A549 (cell line): ENCODE results near the gene PRKAR2B. TPM values are rescaled to one million over a fixed set of nuclear protein-coding genes. Genes with fewer than 3 reads are reported as not detected.

ENCODE experiments used
- ATAC-seq, 2 experiments: fragments of 200-7000 bp in 1 of 2; fragments of >200 bp in 1 of 2; cut with Nextera tagmentation in 1 of 2; cut with Tn5 transposase in 1 of 2; 3 replicates each; pipeline versions ENCODE4 v1.8.0 to v1.9.1; 2018 to 2020; ENCODE audit warnings: mild to moderate bottlenecking in 1 of 2, moderate library complexity in 1 of 2
- CTCF ChIA-PET: fragments of 300-600 bp; sonication (Branson Sonifier 250); formaldehyde crosslinking; extraction: SDS; loops from one replicate; lab custom pipeline; 2021; ENCODE audit warnings: antibody characterized with exemption, inconsistent platforms; lab: Yijun Ruan, JAX
- POLR2A ChIA-PET: fragments of 350-600 bp; formaldehyde crosslinking; extraction: SDS; loops from one replicate; lab custom pipeline; 2021; ENCODE audit warnings: antibody characterized with exemption, inconsistent platforms; lab: Yijun Ruan, JAX
- DNase-seq, 2 experiments: peaks; one replicate each; pipeline versions ENCODE4 v3.0.0 to v3.0.0-alpha.2; 2011 to 2016; ENCODE audit warnings: low read depth in 1 of 2, low spot score in 1 of 2
- FAIRE-seq: peaks from 2 replicates; lab custom pipeline; 2011; peaks lifted over from hg19 to GRCh38; lab: Jason Lieb, UNC
- H3K27ac ChIP-seq, 2 experiments: fragments of >200 bp; sonication (Bioruptor Twin); formaldehyde crosslinking; 3 replicates each; pipeline ENCODE4 v1.5.1; 2016 to 2017
- H3K4me1 ChIP-seq: fragments of >200 bp; sonication (Bioruptor Twin); formaldehyde crosslinking; 3 replicates; pipeline ENCODE4 v1.6.1; 2016
- H3K4me2 ChIP-seq: fragments of >200 bp; sonication (Bioruptor Twin); formaldehyde crosslinking; 3 replicates; pipeline ENCODE4 v1.6.1; 2016
- H3K4me3 ChIP-seq: fragments of >200 bp; sonication (Bioruptor Twin); formaldehyde crosslinking; 3 replicates; pipeline ENCODE4 v1.5.1; 2016
- H3K9me3 ChIP-seq: fragments of >200 bp; sonication (Bioruptor Twin); formaldehyde crosslinking; 3 replicates; pipeline ENCODE4 v1.6.1; 2016
- CEBPB ChIP-seq, 2 experiments: fragments of >200 bp in 1 of 2; sonication (Bioruptor Twin) in 1 of 2; formaldehyde crosslinking in 1 of 2; IDR thresholded peaks; 2 replicates each; pipeline ENCODE4 v1.6.1; 2012 to 2016
- CTCF ChIP-seq: fragments of >200 bp; sonication (Bioruptor Twin); formaldehyde crosslinking; IDR thresholded peaks from 3 replicates; pipeline ENCODE4 v1.5.1; 2016
- EHF ChIP-seq: fragments of 250-450 bp; sonication (Bioruptor Pico); IDR thresholded peaks from 2 replicates; pipeline ENCODE4 v1.5.0; 2020; ENCODE audit warnings: mild to moderate bottlenecking
- EP300 ChIP-seq, 2 experiments: fragments of >200 bp; sonication (Bioruptor Twin); formaldehyde crosslinking; IDR thresholded peaks; 2 replicates in 1 of 2; 3 replicates in 1 of 2; pipeline ENCODE4 v1.6.1; 2016 to 2017
- ESRRA ChIP-seq: fragments of 150-350 bp; IDR thresholded peaks from 2 replicates; pipeline ENCODE4 v1.6.1; 2014; ENCODE audit warnings: mild to moderate bottlenecking, low read length, borderline replicate concordance
- HMGXB4 ChIP-seq: fragments of 250-450 bp; sonication (Bioruptor Pico); IDR thresholded peaks from 2 replicates; pipeline ENCODE4 v1.5.0; 2021; ENCODE audit warnings: mild to moderate bottlenecking, moderate library complexity, borderline replicate concordance
- HOXB5 ChIP-seq: fragments of 250-450 bp; sonication (Bioruptor Pico); IDR thresholded peaks from 2 replicates; pipeline ENCODE4 v1.5.0; 2020; ENCODE audit warnings: mild to moderate bottlenecking, moderate library complexity
- KDM1A ChIP-seq: fragments of 200-600 bp; sonication (generic); IDR thresholded peaks from 2 replicates; pipeline ENCODE4 v1.6.1; 2016; ENCODE audit warnings: low read depth, mild to moderate bottlenecking
- PBX3 ChIP-seq: IDR thresholded peaks from 2 replicates; pipeline ENCODE4 v1.6.1; 2012
- POLR2A ChIP-seq: IDR thresholded peaks from 2 replicates; pipeline ENCODE4 v1.6.1; 2012; ENCODE audit warnings: mild to moderate bottlenecking, low read length
- POLR2AphosphoS2 ChIP-seq: conservative IDR thresholded peaks from 2 replicates; pipeline ENCODE4 v1.6.1; 2012; ENCODE audit warnings: low read length, improper control_type of control experiment, inconsistent platforms
- RAD21 ChIP-seq, 2 experiments: fragments of >200 bp in 1 of 2; sonication (Bioruptor Twin) in 1 of 2; formaldehyde crosslinking in 1 of 2; IDR thresholded peaks in 1 of 2; conservative IDR thresholded peaks in 1 of 2; 2 replicates in 1 of 2; 3 replicates in 1 of 2; pipeline ENCODE4 v1.6.1; 2012 to 2018; ENCODE audit warnings: inconsistent platforms in 1 of 2
- SMC3 ChIP-seq: fragments of >200 bp; sonication (Bioruptor Twin); formaldehyde crosslinking; IDR thresholded peaks from 3 replicates; pipeline ENCODE4 v1.6.1; 2018; ENCODE audit warnings: inconsistent platforms
- TFCP2L1 ChIP-seq: fragments of 250-450 bp; sonication (Bioruptor Pico); IDR thresholded peaks from 2 replicates; pipeline ENCODE4 v1.5.0; 2021; ENCODE audit warnings: mild to moderate bottlenecking
- ZNF302 ChIP-seq: fragments of 250-450 bp; sonication (Bioruptor Pico); IDR thresholded peaks from 2 replicates; pipeline ENCODE4 v1.9.0; 2021; ENCODE audit warnings: inconsistent platforms, mild to moderate bottlenecking, moderate library complexity
- WGBS: methylation state at CpG from one replicate; pipeline ENCODE4 v1.1.6; 2017; ENCODE audit errors: missing lambda C conversion rate; 5-methylcytosine and 5-hydroxymethylcytosine counted together
- polyA plus RNA-seq, 4 experiments: library from polyadenylated mRNA; depleted of rRNA in 3 of 4; stranded (reverse); fragments of >200 nt; fragmentation: RNase III in 1 of 4; extraction: RNeasy Plus Mini Kit Qiagen cat#74134 plus additional on column Dnase treatment in 1 of 4; gene quantifications; 2 replicates in 3 of 4; 3 replicates in 1 of 4; pipeline ENCODE4 v1.2.3, GENCODE V29; 2011 to 2017

The PRKAR2B gene
- polyA plus RNA-seq, 2 of the 4 experiments (the other 2 are of a cell fraction): 3.6 to 4.4 TPM

GRCh38 chr7:107029061-107029763, 15.3 kb upstream of the PRKAR2B start:
- H3K27ac ChIP-seq: no peak overlapping the region
- DNase-seq: no peak
- H3K4me3 ChIP-seq: no peak overlapping the region
- FAIRE-seq: no peak
- H3K9me3 ChIP-seq: no peaks in the 10 kb centered on the region
- WGBS: 53% methylated on average over 5 of the region's 5 CpGs
- POLR2A ChIA-PET: no interaction called here
- H3K4me1 ChIP-seq: peaks cover 8% of the 10 kb centered on the region; the same call in 2 of the 3 replicates
- ATAC-seq: peak; percentile 47 to 59; a peak in 4 of 6 replicates
- CTCF ChIA-PET: interaction anchor here (1.2 kb wide), 2 partner anchors 12 to 29 kb away, joined by 3 read pairs; no protein-coding TSS in a partner anchor
- TF ChIP-seq CEBPB (IDR thresholded peaks at IDR 0.05) (peak in 1 of 2 experiments; percentile 47; a peak in 2 of 4 replicates), HOXB5 (CRISPR knock-in tag) (no peak), SMC3 (no peak), EP300 (IDR thresholded peaks at IDR 0.05) (no peak), KDM1A (no peak)
- TF ChIP-seq, all 56 proteins: peak for 1
- no peak overlapping the region for H3K4me2 ChIP-seq

DNA sequence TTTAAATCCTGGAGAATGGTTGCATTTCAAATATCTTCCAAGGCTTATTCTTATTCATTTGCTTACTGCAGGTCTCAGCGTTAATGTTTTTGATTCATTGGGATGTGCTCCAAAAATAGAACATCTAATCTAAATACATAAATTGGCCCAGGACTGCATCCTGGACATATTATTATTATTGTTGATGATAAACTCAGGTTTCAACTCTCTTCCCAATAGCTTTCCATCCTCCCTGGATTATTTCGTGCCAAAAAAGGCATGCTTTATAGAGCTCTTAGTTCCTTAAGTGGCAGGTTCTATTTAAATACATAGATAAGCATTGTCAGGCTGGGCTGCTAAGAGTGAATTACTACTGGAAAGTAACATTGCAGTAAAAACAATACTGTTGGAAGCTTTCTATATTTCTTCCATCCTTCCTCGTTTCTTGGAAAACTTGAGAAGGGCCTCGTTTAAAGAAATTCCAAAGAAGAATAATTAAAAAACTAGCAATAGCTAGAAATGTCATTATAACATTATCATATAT, 14.7 kb upstream of the PRKAR2B start:
- ChIA-PET CTCF (interaction anchor here (1.2 kb wide), 1 partner anchor 118 kb away, joined by 4 read pairs; no protein-coding TSS in a partner anchor), POLR2A (no interaction called here)
- Histone ChIP-seq H3K9me3 (no peaks in the 10 kb centered on the region), H3K4me1 (peaks cover 8% of the 10 kb centered on the region; the same call in 2 of the 3 replicates), H3K4me2 (no peak overlapping the region), H3K4me3 (no peak overlapping the region)
- 51% methylated on average over 4 of the region's 4 CpGs for WGBS
- TF ChIP-seq HMGXB4: no peak
- TF ChIP-seq, all 56 proteins: peak for 0
- no peak overlapping the region for H3K27ac ChIP-seq
- DNase-seq (no peak), ATAC-seq (no peak), FAIRE-seq (no peak)

- DNase-seq (no peak), ATAC-seq (no peak), FAIRE-seq (no peak)
- CTCF ChIA-PET: no interaction called here
- Histone ChIP-seq H3K4me2 (no peak overlapping the region), H3K4me1 (peaks cover 4% of the 10 kb centered on the region; the same call in 1 of the 3 replicates), H3K4me3 (no peak overlapping the region), H3K9me3 (0 out of 3 replicates have a peak, but pooled peaks cover 2% of the 10 kb centered on the region), H3K27ac (no peak overlapping the region)
- POLR2A ChIA-PET: no interaction called here
- TF ChIP-seq TFCP2L1: no peak
- TF ChIP-seq ZNF302 (CRISPR knock-in tag): no peak
- TF ChIP-seq EHF (CRISPR knock-in tag): no peak
- TF ChIP-seq HMGXB4: no peak
- TF ChIP-seq PBX3: no peak
- no peak for TF ChIP-seq ESRRA
- no peak for TF ChIP-seq POLR2A
- TF ChIP-seq RAD21 (conservative IDR thresholded peaks at IDR 0.05 in 1 of 2, IDR thresholded peaks at IDR 0.05 in 1 of 2): no peak
- TF ChIP-seq CTCF: no peak
- no peak for TF ChIP-seq POLR2AphosphoS2
- WGBS: 71% methylated on average over 2 of the region's 2 CpGs
These were observed 12.5 kb upstream of the PRKAR2B start for GRCh38 chr7:107032050-107032449.
